WTC11 (cell line): ENCODE measurements around the gene JAML. TPM values are rescaled to one million over a fixed set of nuclear protein-coding genes. Genes with fewer than 3 reads are reported as not detected.

Source experiments
- ATAC-seq: fragments of 200-7000 bp; cut with Tn5 transposase; 2 replicates; pipeline ENCODE4 v1.10.0; 2021; ENCODE audit warnings: mild to moderate bottlenecking, moderate library complexity
- CTCF ChIA-PET: fragments of 300-600 bp; sonication (Branson Sonifier 250); formaldehyde crosslinking; loops from one replicate; lab custom pipeline; 2021; ENCODE audit warnings: antibody characterized with exemption; lab: Charles Lee
- POLR2A ChIA-PET: fragments of 350-600 bp; sonication (Branson Sonifier 250); formaldehyde crosslinking; loops from one replicate; lab custom pipeline; 2021; ENCODE audit warnings: antibody characterized with exemption; lab: Charles Lee
- DNase-seq: peaks from one replicate; pipeline ENCODE4 v3.0.0; 2021; ENCODE audit warnings: low spot score
- H3K27ac Mint-ChIP-seq: 2 replicates; pipeline ENCODE4 v1.8.0; 2021; ENCODE audit warnings: mixed read lengths
- H3K27me3 Mint-ChIP-seq: 2 replicates; pipeline ENCODE4 v1.8.0; 2021; ENCODE audit warnings: low read depth, mild to moderate bottlenecking, moderate library complexity, mixed read lengths
- H3K36me3 Mint-ChIP-seq: 2 replicates; pipeline ENCODE4 v1.8.0; 2021; ENCODE audit warnings: mixed read lengths
- H3K4me1 Mint-ChIP-seq: 2 replicates; pipeline ENCODE4 v1.8.0; 2022; ENCODE audit warnings: mixed read lengths
- H3K4me3 Mint-ChIP-seq: 2 replicates; pipeline ENCODE4 v1.8.0; 2021; ENCODE audit warnings: mild to moderate bottlenecking, moderate library complexity, mixed read lengths
- H3K9me3 Mint-ChIP-seq: 2 replicates; pipeline ENCODE4 v1.8.0; 2021; ENCODE audit warnings: mixed read lengths
- CBFB ChIP-seq: sonication (generic); formaldehyde crosslinking; IDR thresholded peaks from 2 replicates; pipeline ENCODE4 v1.8.1; 2022; ENCODE audit warnings: mild to moderate bottlenecking, low read depth, missing genetic modification reagents
- ETV6 ChIP-seq: sonication (generic); formaldehyde crosslinking; IDR thresholded peaks from 2 replicates; pipeline ENCODE4 v1.8.1; 2022; ENCODE audit warnings: mild to moderate bottlenecking, missing genetic modification reagents
- FOXK1 ChIP-seq: sonication (generic); formaldehyde crosslinking; IDR thresholded peaks from 2 replicates; pipeline ENCODE4 v1.8.0; 2022; ENCODE audit warnings: mild to moderate bottlenecking, moderate library complexity, missing genetic modification reagents
- GRHL2 ChIP-seq: fragments of 250-450 bp; sonication (Bioruptor Pico); IDR thresholded peaks from 2 replicates; pipeline ENCODE4 v1.8.0; 2022; ENCODE audit warnings: mild to moderate bottlenecking, moderate library complexity; ENCODE audit not compliant: insufficient replicate concordance, severe bottlenecking
- KAT7 ChIP-seq: sonication (generic); formaldehyde crosslinking; IDR thresholded peaks from 2 replicates; pipeline ENCODE4 v1.8.1; 2023; ENCODE audit warnings: missing genetic modification reagents, mild to moderate bottlenecking, borderline replicate concordance
- MXD4 ChIP-seq: fragments of 250-450 bp; sonication (Bioruptor Pico); IDR thresholded peaks from 2 replicates; pipeline ENCODE4 v1.8.0; 2021; ENCODE audit warnings: mild to moderate bottlenecking, moderate library complexity, borderline replicate concordance
- NFE2L1 ChIP-seq: sonication (generic); formaldehyde crosslinking; IDR thresholded peaks from 2 replicates; pipeline ENCODE4 v1.8.1; 2023; ENCODE audit warnings: missing genetic modification reagents
- NFYB ChIP-seq: sonication (generic); formaldehyde crosslinking; conservative IDR thresholded peaks from 2 replicates; pipeline ENCODE4 v1.8.0; 2022; ENCODE audit warnings: low read depth, missing genetic modification reagents
- RORB ChIP-seq: fragments of 250-450 bp; sonication (Bioruptor Pico); IDR thresholded peaks from 2 replicates; pipeline ENCODE4 v1.9.0; 2021; ENCODE audit warnings: mild to moderate bottlenecking
- SMAD3 ChIP-seq: sonication (generic); formaldehyde crosslinking; IDR thresholded peaks from 2 replicates; pipeline ENCODE4 v1.8.0; 2022; ENCODE audit warnings: missing genetic modification reagents, mild to moderate bottlenecking, borderline replicate concordance
- SP1 ChIP-seq: sonication (generic); formaldehyde crosslinking; conservative IDR thresholded peaks from 2 replicates; pipeline ENCODE4 v1.8.1; 2022; ENCODE audit warnings: missing genetic modification reagents
- TP53 ChIP-seq: sonication (generic); formaldehyde crosslinking; IDR thresholded peaks from 2 replicates; pipeline ENCODE4 v1.8.1; 2023; ENCODE audit warnings: mild to moderate bottlenecking, missing genetic modification reagents
- ZNF121 ChIP-seq: sonication (generic); formaldehyde crosslinking; IDR thresholded peaks from 2 replicates; pipeline ENCODE4 v1.8.0; 2023; ENCODE audit warnings: missing genetic modification reagents
- ZNF138 ChIP-seq: sonication (generic); formaldehyde crosslinking; conservative IDR thresholded peaks from 2 replicates; pipeline ENCODE4 v1.8.1; 2022; ENCODE audit warnings: mild to moderate bottlenecking, moderate library complexity, missing genetic modification reagents
- ZNF232 ChIP-seq: sonication (generic); formaldehyde crosslinking; IDR thresholded peaks from 2 replicates; pipeline ENCODE4 v1.8.0; 2022; ENCODE audit warnings: mild to moderate bottlenecking, missing genetic modification reagents
- ZNF317 ChIP-seq: sonication (generic); formaldehyde crosslinking; IDR thresholded peaks from 2 replicates; pipeline ENCODE4 v1.8.1; 2023; ENCODE audit warnings: low read depth, mild to moderate bottlenecking, moderate library complexity, missing genetic modification reagents, borderline replicate concordance
- ZNF396 ChIP-seq: fragments of 250-450 bp; sonication (Bioruptor Pico); IDR thresholded peaks from 2 replicates; pipeline ENCODE4 v1.8.0; 2021; ENCODE audit warnings: mild to moderate bottlenecking, moderate library complexity, borderline replicate concordance
- ZNF416 ChIP-seq: fragments of 250-450 bp; sonication (Bioruptor Pico); IDR thresholded peaks from 2 replicates; pipeline ENCODE4 v1.9.0; 2021; ENCODE audit warnings: mild to moderate bottlenecking, inconsistent platforms
- total RNA-seq: library from RNA; stranded (reverse); gene quantifications from 3 replicates; pipeline ENCODE4 v1.2.3, GENCODE V29; 2021
- TF ChIP-seq, protein P1 (sequence below): sonication (generic); formaldehyde crosslinking; IDR thresholded peaks from 2 replicates; pipeline ENCODE4 v1.8.1; 2023; ENCODE audit warnings: mild to moderate bottlenecking, missing genetic modification reagents, moderate library complexity
- TF ChIP-seq, protein P2 (sequence below): sonication (generic); formaldehyde crosslinking; IDR thresholded peaks from 2 replicates; pipeline ENCODE4 v1.8.1; 2022; ENCODE audit warnings: mild to moderate bottlenecking, missing genetic modification reagents, moderate library complexity, borderline replicate concordance
- TF ChIP-seq, protein P3 (sequence below): sonication (generic); formaldehyde crosslinking; IDR thresholded peaks from 2 replicates; pipeline ENCODE4 v1.8.0; 2022; ENCODE audit warnings: mild to moderate bottlenecking, missing genetic modification reagents
- TF ChIP-seq, protein P4 (sequence below): sonication (generic); formaldehyde crosslinking; IDR thresholded peaks from 2 replicates; pipeline ENCODE4 v1.8.1; 2023; ENCODE audit warnings: mild to moderate bottlenecking, missing genetic modification reagents
- TF ChIP-seq, protein P5 (sequence below): sonication (generic); formaldehyde crosslinking; IDR thresholded peaks from 2 replicates; pipeline ENCODE4 v1.8.1; 2022; ENCODE audit warnings: low read depth, mild to moderate bottlenecking, moderate library complexity, missing genetic modification reagents, borderline replicate concordance
- TF ChIP-seq, protein P6 (sequence below): fragments of 250-450 bp; sonication (Bioruptor Pico); IDR thresholded peaks from 2 replicates; pipeline ENCODE4 v2.1.2; 2022; ENCODE audit warnings: mild to moderate bottlenecking, moderate library complexity
- TF ChIP-seq, protein P7 (sequence below): sonication (generic); formaldehyde crosslinking; IDR thresholded peaks from 2 replicates; pipeline ENCODE4 v1.8.0; 2022; ENCODE audit warnings: missing genetic modification reagents
- TF ChIP-seq, protein P8 (sequence below): sonication (generic); formaldehyde crosslinking; conservative IDR thresholded peaks from 2 replicates; pipeline ENCODE4 v1.8.1; 2022; ENCODE audit warnings: mild to moderate bottlenecking, missing genetic modification reagents

Gene JAML
- total RNA-seq, 1 experiment from 2014 or later = 0.24 TPM

DNA sequence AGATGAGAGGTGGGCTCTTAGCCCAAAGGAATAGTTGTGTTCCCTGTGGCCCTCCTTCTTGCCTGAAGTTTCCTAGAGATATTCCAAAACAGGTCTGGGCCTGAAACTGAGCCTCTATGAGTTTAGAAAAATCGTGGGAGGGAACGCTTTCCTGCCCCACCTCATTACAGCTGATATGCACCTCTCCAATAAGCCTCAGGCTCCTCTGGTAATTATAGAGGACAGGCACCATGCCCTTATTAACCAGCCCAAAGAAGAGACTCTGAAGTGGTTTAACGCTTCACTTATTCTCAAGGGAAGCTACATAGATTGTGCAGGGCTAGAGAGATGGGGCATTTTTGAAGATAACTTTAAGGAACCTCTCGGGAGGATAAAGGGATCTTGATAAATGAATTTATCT is 42.7 kb upstream of the JAML start:
- H3K4me3 Mint-ChIP-seq = no peak overlapping the region
- no peak for TF ChIP-seq ZNF416 (CRISPR knock-in tag)
- TF ChIP-seq TP53 = no peak
- no peak for TF ChIP-seq NFYB
- TF ChIP-seq RORB = no peak
- TF ChIP-seq, protein P1, sequence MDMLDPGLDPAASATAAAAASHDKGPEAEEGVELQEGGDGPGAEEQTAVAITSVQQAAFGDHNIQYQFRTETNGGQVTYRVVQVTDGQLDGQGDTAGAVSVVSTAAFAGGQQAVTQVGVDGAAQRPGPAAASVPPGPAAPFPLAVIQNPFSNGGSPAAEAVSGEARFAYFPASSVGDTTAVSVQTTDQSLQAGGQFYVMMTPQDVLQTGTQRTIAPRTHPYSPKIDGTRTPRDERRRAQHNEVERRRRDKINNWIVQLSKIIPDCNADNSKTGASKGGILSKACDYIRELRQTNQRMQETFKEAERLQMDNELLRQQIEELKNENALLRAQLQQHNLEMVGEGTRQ = no peak
- TF ChIP-seq, protein P2, sequence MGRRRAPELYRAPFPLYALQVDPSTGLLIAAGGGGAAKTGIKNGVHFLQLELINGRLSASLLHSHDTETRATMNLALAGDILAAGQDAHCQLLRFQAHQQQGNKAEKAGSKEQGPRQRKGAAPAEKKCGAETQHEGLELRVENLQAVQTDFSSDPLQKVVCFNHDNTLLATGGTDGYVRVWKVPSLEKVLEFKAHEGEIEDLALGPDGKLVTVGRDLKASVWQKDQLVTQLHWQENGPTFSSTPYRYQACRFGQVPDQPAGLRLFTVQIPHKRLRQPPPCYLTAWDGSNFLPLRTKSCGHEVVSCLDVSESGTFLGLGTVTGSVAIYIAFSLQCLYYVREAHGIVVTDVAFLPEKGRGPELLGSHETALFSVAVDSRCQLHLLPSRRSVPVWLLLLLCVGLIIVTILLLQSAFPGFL (CRISPR knock-in tag) = no peak
- TF ChIP-seq GRHL2 (CRISPR knock-in tag) = no peak
- no peak for TF ChIP-seq ZNF396 (CRISPR knock-in tag)
- TF ChIP-seq ZNF138 (CRISPR knock-in tag) = no peak
- TF ChIP-seq, protein P3, sequence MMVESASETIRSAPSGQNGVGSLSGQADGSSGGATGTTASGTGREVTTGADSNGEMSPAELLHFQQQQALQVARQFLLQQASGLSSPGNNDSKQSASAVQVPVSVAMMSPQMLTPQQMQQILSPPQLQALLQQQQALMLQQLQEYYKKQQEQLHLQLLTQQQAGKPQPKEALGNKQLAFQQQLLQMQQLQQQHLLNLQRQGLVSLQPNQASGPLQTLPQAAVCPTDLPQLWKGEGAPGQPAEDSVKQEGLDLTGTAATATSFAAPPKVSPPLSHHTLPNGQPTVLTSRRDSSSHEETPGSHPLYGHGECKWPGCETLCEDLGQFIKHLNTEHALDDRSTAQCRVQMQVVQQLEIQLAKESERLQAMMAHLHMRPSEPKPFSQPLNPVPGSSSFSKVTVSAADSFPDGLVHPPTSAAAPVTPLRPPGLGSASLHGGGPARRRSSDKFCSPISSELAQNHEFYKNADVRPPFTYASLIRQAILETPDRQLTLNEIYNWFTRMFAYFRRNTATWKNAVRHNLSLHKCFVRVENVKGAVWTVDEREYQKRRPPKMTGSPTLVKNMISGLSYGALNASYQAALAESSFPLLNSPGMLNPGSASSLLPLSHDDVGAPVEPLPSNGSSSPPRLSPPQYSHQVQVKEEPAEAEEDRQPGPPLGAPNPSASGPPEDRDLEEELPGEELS (CRISPR knock-in tag) = no peak
- TF ChIP-seq SP1 (CRISPR knock-in tag) = no peak
- TF ChIP-seq, protein P4, sequence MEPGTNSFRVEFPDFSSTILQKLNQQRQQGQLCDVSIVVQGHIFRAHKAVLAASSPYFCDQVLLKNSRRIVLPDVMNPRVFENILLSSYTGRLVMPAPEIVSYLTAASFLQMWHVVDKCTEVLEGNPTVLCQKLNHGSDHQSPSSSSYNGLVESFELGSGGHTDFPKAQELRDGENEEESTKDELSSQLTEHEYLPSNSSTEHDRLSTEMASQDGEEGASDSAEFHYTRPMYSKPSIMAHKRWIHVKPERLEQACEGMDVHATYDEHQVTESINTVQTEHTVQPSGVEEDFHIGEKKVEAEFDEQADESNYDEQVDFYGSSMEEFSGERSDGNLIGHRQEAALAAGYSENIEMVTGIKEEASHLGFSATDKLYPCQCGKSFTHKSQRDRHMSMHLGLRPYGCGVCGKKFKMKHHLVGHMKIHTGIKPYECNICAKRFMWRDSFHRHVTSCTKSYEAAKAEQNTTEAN (CRISPR knock-in tag) = no peak
- no peak for TF ChIP-seq CBFB (CRISPR knock-in tag)
- TF ChIP-seq, protein P5, sequence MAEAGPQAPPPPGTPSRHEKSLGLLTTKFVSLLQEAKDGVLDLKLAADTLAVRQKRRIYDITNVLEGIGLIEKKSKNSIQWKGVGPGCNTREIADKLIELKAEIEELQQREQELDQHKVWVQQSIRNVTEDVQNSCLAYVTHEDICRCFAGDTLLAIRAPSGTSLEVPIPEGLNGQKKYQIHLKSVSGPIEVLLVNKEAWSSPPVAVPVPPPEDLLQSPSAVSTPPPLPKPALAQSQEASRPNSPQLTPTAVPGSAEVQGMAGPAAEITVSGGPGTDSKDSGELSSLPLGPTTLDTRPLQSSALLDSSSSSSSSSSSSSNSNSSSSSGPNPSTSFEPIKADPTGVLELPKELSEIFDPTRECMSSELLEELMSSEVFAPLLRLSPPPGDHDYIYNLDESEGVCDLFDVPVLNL (CRISPR knock-in tag) = no peak
- no peak for TF ChIP-seq FOXK1
- no peak for TF ChIP-seq ZNF232 (CRISPR knock-in tag)
- TF ChIP-seq, protein P6, sequence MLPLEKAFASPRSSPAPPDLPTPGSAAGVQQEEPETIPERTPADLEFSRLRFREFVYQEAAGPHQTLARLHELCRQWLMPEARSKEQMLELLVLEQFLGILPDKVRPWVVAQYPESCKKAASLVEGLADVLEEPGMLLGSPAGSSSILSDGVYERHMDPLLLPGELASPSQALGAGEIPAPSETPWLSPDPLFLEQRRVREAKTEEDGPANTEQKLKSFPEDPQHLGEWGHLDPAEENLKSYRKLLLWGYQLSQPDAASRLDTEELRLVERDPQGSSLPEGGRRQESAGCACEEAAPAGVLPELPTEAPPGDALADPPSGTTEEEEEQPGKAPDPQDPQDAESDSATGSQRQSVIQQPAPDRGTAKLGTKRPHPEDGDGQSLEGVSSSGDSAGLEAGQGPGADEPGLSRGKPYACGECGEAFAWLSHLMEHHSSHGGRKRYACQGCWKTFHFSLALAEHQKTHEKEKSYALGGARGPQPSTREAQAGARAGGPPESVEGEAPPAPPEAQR (CRISPR knock-in tag) = no peak
- no peak for TF ChIP-seq NFE2L1 (CRISPR knock-in tag)
- TF ChIP-seq KAT7 (CRISPR knock-in tag) = no peak
- H3K4me1 Mint-ChIP-seq = peaks cover 35% of the 10 kb centered on the region
- DNase-seq (no peak), ATAC-seq (no peak)
- no peaks in the 10 kb centered on the region for H3K9me3 Mint-ChIP-seq
- H3K27ac Mint-ChIP-seq = no peak overlapping the region
- POLR2A ChIA-PET = no interaction called here
- no peaks in the 10 kb centered on the region for H3K36me3 Mint-ChIP-seq
- CTCF ChIA-PET = no interaction called here
- peaks cover 94% of the 10 kb centered on the region for H3K27me3 Mint-ChIP-seq

DNA sequence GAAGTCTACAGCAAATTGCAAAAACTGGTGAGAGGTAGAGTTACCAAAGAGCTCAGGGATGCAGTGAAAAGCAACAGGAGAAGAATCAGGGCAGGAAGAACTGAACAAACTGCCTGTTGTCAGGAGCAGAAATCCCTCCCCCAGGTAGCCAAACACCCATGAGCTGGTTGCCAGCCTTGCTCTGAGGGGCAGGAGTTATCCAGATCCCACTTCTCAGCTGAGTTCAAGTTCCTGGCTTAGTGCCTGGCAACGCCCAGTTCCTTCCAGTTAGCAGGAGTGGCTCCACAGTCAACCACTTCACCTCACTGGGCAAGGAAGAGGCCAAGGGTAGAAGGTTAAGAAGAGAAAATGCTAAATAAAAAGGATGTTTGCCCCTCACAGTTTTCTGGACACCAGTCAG is 41.1 kb upstream of the JAML start:
- CTCF ChIA-PET = no interaction called here
- Mint-ChIP-seq H3K9me3 (no peaks in the 10 kb centered on the region), H3K4me1 (peaks cover 35% of the 10 kb centered on the region), H3K27me3 (peaks cover 94% of the 10 kb centered on the region), H3K36me3 (no peaks in the 10 kb centered on the region), H3K4me3 (no peak overlapping the region), H3K27ac (no peak overlapping the region)
- POLR2A ChIA-PET = interaction anchor here (0.6 kb wide), 1 partner anchor 58 kb away, joined by 3 read pairs; no protein-coding TSS in a partner anchor
- no peak for ATAC-seq
- DNase-seq = no peak
- no peak for TF ChIP-seq ETV6 (CRISPR knock-in tag)
- TF ChIP-seq, protein P7, sequence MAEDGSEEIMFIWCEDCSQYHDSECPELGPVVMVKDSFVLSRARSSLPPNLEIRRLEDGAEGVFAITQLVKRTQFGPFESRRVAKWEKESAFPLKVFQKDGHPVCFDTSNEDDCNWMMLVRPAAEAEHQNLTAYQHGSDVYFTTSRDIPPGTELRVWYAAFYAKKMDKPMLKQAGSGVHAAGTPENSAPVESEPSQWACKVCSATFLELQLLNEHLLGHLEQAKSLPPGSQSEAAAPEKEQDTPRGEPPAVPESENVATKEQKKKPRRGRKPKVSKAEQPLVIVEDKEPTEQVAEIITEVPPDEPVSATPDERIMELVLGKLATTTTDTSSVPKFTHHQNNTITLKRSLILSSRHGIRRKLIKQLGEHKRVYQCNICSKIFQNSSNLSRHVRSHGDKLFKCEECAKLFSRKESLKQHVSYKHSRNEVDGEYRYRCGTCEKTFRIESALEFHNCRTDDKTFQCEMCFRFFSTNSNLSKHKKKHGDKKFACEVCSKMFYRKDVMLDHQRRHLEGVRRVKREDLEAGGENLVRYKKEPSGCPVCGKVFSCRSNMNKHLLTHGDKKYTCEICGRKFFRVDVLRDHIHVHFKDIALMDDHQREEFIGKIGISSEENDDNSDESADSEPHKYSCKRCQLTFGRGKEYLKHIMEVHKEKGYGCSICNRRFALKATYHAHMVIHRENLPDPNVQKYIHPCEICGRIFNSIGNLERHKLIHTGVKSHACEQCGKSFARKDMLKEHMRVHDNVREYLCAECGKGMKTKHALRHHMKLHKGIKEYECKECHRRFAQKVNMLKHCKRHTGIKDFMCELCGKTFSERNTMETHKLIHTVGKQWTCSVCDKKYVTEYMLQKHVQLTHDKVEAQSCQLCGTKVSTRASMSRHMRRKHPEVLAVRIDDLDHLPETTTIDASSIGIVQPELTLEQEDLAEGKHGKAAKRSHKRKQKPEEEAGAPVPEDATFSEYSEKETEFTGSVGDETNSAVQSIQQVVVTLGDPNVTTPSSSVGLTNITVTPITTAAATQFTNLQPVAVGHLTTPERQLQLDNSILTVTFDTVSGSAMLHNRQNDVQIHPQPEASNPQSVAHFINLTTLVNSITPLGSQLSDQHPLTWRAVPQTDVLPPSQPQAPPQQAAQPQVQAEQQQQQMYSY (CRISPR knock-in tag) = no peak
- TF ChIP-seq ZNF121 (CRISPR knock-in tag) = no peak
- TF ChIP-seq MXD4 (CRISPR knock-in tag) = no peak
- TF ChIP-seq, protein P8, sequence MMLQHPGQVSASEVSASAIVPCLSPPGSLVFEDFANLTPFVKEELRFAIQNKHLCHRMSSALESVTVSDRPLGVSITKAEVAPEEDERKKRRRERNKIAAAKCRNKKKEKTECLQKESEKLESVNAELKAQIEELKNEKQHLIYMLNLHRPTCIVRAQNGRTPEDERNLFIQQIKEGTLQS (CRISPR knock-in tag) = no peak
- no peak for TF ChIP-seq SMAD3 (CRISPR knock-in tag)
- no peak for TF ChIP-seq ZNF317 (CRISPR knock-in tag)
- no peak for TF ChIP-seq ZNF416 (CRISPR knock-in tag)
